Liver (tissue), 9 donors: ENCODE data around the gene MEGF6. TPM values are rescaled to one million over a fixed set of nuclear protein-coding genes. Genes with fewer than 3 reads are reported as not detected.

Source experiments
- DNase-seq: peaks from one replicate; pipeline ENCODE4 v3.0.0-alpha.2; 2017; ENCODE audit warnings: low spot score
- H3K27ac ChIP-seq, 2 donors: one replicate each; pipeline ENCODE4 v1.7.0; 2013; ENCODE audit warnings: inconsistent platforms in 2 of 2, low read length in 2 of 2, control low read depth in 1 of 2, low read depth in 1 of 2, mild to moderate bottlenecking in 1 of 2
- H3K27me3 ChIP-seq, 4 donors: one replicate each; pipeline versions ENCODE4 v1.6.1 to v1.7.0; 2013; ENCODE audit warnings: low read length in 3 of 4, inconsistent platforms in 1 of 4, mild to moderate bottlenecking in 1 of 4, moderate library complexity in 1 of 4; ENCODE audit not compliant: control insufficient read depth in 4 of 4, insufficient read depth in 4 of 4
- H3K36me3 ChIP-seq, 4 donors: one replicate each; pipeline versions ENCODE4 v1.6.1 to v1.7.0; 2013; ENCODE audit warnings: low read length in 3 of 4, mild to moderate bottlenecking in 3 of 4, low read depth in 1 of 4, moderate library complexity in 1 of 4; ENCODE audit not compliant: control insufficient read depth in 4 of 4, insufficient read depth in 3 of 4
- H3K4me1 ChIP-seq, 4 donors: one replicate each; pipeline versions ENCODE4 v1.6.1 to v1.7.0; 2013; ENCODE audit warnings: low read length in 3 of 4, mild to moderate bottlenecking in 3 of 4, moderate library complexity in 1 of 4; ENCODE audit not compliant: control insufficient read depth in 4 of 4, insufficient read depth in 4 of 4
- H3K4me3 ChIP-seq, 3 donors: one replicate each; pipeline versions ENCODE4 v1.6.1 to v1.7.0; 2013; ENCODE audit warnings: low read length in 3 of 3, control low read depth in 1 of 3, low read depth in 1 of 3, mild to moderate bottlenecking in 1 of 3
- H3K9ac ChIP-seq, 2 donors: one replicate each; pipeline ENCODE4 v1.7.0; 2013; ENCODE audit warnings: low read length in 2 of 2, mild to moderate bottlenecking in 2 of 2, moderate library complexity in 2 of 2, control low read depth in 1 of 2, low read depth in 1 of 2
- H3K9me3 ChIP-seq, 4 donors: one replicate each; pipeline versions ENCODE4 v1.6.1 to v1.7.0; 2013; ENCODE audit warnings: low read length in 3 of 4; ENCODE audit not compliant: control insufficient read depth in 4 of 4
- ATF3 ChIP-seq: IDR thresholded peaks from 2 replicates; pipeline ENCODE4 v1.6.1; 2016; ENCODE audit warnings: antibody characterized with exemption
- CTCF ChIP-seq: fragments of 150-350 bp; IDR thresholded peaks from 2 replicates; pipeline ENCODE4 v1.5.1; 2017; ENCODE audit warnings: improper control_type of control experiment, low read depth, low read length; ENCODE audit not compliant: missing input control
- EGR1 ChIP-seq, 2 donors: IDR thresholded peaks; 2 replicates each; pipeline ENCODE4 v1.6.1; 2016 to 2018; ENCODE audit warnings: antibody characterized with exemption in 2 of 2, low read depth in 2 of 2
- FOXA2 ChIP-seq: IDR thresholded peaks from 2 replicates; pipeline ENCODE4 v1.6.1; 2016; ENCODE audit warnings: antibody characterized with exemption
- GABPA ChIP-seq, 2 donors: IDR thresholded peaks in 1 of 2; conservative IDR thresholded peaks in 1 of 2; 2 replicates each; pipeline ENCODE4 v1.6.1; 2016; ENCODE audit warnings: antibody characterized with exemption in 2 of 2, mild to moderate bottlenecking in 1 of 2, moderate library complexity in 1 of 2
- HNF4A ChIP-seq, 2 donors: conservative IDR thresholded peaks; 2 replicates each; pipeline ENCODE4 v1.6.1; 2016; ENCODE audit warnings: antibody characterized with exemption in 2 of 2, mild to moderate bottlenecking in 2 of 2
- HNF4G ChIP-seq: IDR thresholded peaks from 2 replicates; pipeline ENCODE4 v1.6.1; 2016; ENCODE audit warnings: antibody characterized with exemption
- JUND ChIP-seq, 2 donors: IDR thresholded peaks; 2 replicates each; pipeline ENCODE4 v1.6.1; 2016; ENCODE audit warnings: antibody characterized with exemption in 2 of 2
- MAX ChIP-seq: IDR thresholded peaks from 2 replicates; pipeline ENCODE4 v1.6.1; 2016; ENCODE audit warnings: antibody characterized with exemption
- NR2F2 ChIP-seq: IDR thresholded peaks from 2 replicates; pipeline ENCODE4 v1.6.1; 2016; ENCODE audit warnings: antibody characterized with exemption
- RAD21 ChIP-seq, 2 donors: IDR thresholded peaks; 2 replicates each; pipeline ENCODE4 v1.6.1; 2016; ENCODE audit warnings: antibody characterized with exemption in 2 of 2, mild to moderate bottlenecking in 2 of 2
- REST ChIP-seq: IDR thresholded peaks from 2 replicates; pipeline ENCODE4 v1.6.1; 2016; ENCODE audit warnings: antibody characterized with exemption, mild to moderate bottlenecking
- RXRA ChIP-seq, 2 donors: IDR thresholded peaks; 2 replicates each; pipeline ENCODE4 v1.6.1; 2017 to 2018; ENCODE audit warnings: antibody characterized with exemption in 2 of 2, mild to moderate bottlenecking in 1 of 2
- SP1 ChIP-seq: IDR thresholded peaks from 2 replicates; pipeline ENCODE4 v1.6.1; 2018; ENCODE audit warnings: antibody characterized with exemption, mild to moderate bottlenecking
- TAF1 ChIP-seq: conservative IDR thresholded peaks from 2 replicates; pipeline ENCODE4 v1.6.1; 2016; ENCODE audit warnings: antibody characterized with exemption, mild to moderate bottlenecking
- YY1 ChIP-seq: IDR thresholded peaks from 2 replicates; pipeline ENCODE4 v1.6.1; 2016; ENCODE audit warnings: antibody characterized with exemption, mild to moderate bottlenecking
- ZBTB33 ChIP-seq: IDR thresholded peaks from 2 replicates; pipeline ENCODE4 v1.6.1; 2016; ENCODE audit warnings: antibody characterized with exemption
- WGBS: extraction: QIAGEN DNeasy Blood & Tissue Kit; methylation state at CpG from one replicate; pipeline ENCODE4 v1.1.7; 2013; 5-methylcytosine and 5-hydroxymethylcytosine counted together
- polyA plus RNA-seq, 2 donors: library from polyadenylated mRNA; stranded (reverse) in 1 of 2; unstranded in 1 of 2; fragments of 200-250 nt in 1 of 2; fragments of >200 nt in 1 of 2; fragmentation: Nextera tagmentation in 1 of 2; extraction: Ambion mirVana in 1 of 2; gene quantifications; one replicate each; pipeline versions ENCODE4 v1.2.1 to v1.2.3, GENCODE V29; 2013 to 2015
- total RNA-seq, 2 donors: library from RNA; depleted of rRNA; stranded (reverse); fragments of >200 nt; gene quantifications; one replicate each; pipeline ENCODE4 v1.2.3, GENCODE V29; 2014
- donor health status: healthy.
- donor health status: healthy.
- donor health status: healthy.
- donor health status: healthy.
- donor health status: healthy.

Gene MEGF6
- total and polyA plus RNA-seq, 4 donors, result 1.3 to 11.0 (median 4.0) TPM

GRCh38 chr1:3509721-3510120 is 101.6 kb downstream of the MEGF6 start:
- H3K27ac ChIP-seq, result no peak overlapping the region
- DNase-seq, result no peak
- TF ChIP-seq ZBTB33 (no peak), ATF3 (no peak), FOXA2 (no peak), JUND (IDR thresholded peaks at IDR 0.05) (no peak), SP1 (no peak), GABPA (IDR thresholded peaks at IDR 0.05 in 1 of 2, conservative IDR thresholded peaks at IDR 0.05 in 1 of 2) (no peak)
- no peaks in the 10 kb centered on the region for H3K27me3 ChIP-seq
- no peaks in the 10 kb centered on the region for H3K36me3 ChIP-seq
- no peaks in the 10 kb centered on the region for H3K9me3 ChIP-seq
- no peak overlapping the region for H3K9ac ChIP-seq
- H3K4me3 ChIP-seq, result no peak overlapping the region
- WGBS, result 88% methylated on average over 21 of the region's 21 CpGs
- no peaks in the 10 kb centered on the region for H3K4me1 ChIP-seq

GRCh38 chr1:3508757-3509415 is 102.4 kb downstream of the MEGF6 start:
- H3K9me3 ChIP-seq, result no peaks in the 10 kb centered on the region
- H3K27me3 ChIP-seq, result no peaks in the 10 kb centered on the region
- no peak overlapping the region for H3K9ac ChIP-seq
- no peak overlapping the region for H3K27ac ChIP-seq
- DNase-seq, result no peak
- TF ChIP-seq EGR1 (IDR thresholded peaks at IDR 0.05; ENCODE audit: low read depth in 2 of 2) (no peak), MAX (no peak), CTCF (no peak), HNF4G (no peak), NR2F2 (no peak), HNF4A (conservative IDR thresholded peaks at IDR 0.05) (no peak), JUND (IDR thresholded peaks at IDR 0.05) (no peak), RAD21 (IDR thresholded peaks at IDR 0.05) (no peak), FOXA2 (no peak), ATF3 (no peak), TAF1 (no peak), GABPA (IDR thresholded peaks at IDR 0.05 in 1 of 2, conservative IDR thresholded peaks at IDR 0.05 in 1 of 2) (no peak), ZBTB33 (no peak), YY1 (no peak), RXRA (IDR thresholded peaks at IDR 0.05) (no peak), SP1 (no peak), REST (no peak)
- H3K4me1 ChIP-seq, result no peaks in the 10 kb centered on the region
- WGBS, result 93% methylated on average over 33 of the region's 33 CpGs
- no peaks in the 10 kb centered on the region for H3K36me3 ChIP-seq
- H3K4me3 ChIP-seq, result no peak overlapping the region
